ENCODE data around the gene TNS3.
"Not testable (repeated sequence)": the region's sequence is repeated elsewhere in the genome, so short reads cannot be mapped to it uniquely, and the experiment has no call there.

The TNS3 gene

DNA sequence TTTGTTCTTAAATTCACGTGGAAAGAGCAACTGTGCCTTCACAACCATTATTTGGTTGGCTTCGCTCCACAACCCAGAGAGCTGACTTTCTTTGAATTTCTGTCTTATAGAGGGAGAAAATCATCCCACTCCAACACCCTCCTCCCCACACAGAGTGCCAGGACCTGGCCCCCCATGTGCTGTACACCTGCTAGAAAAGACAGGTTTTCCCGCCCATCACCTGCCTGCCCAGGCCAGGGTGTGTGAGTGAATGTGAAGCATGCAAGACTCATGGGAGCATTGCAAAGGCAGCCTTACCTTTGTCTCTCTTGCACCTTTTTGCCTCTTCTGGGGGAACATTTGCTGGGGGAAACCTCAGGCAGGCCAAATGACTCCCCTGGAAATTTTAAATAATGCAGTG lies 319.0 kb downstream of the TNS3 start:
- no peak overlapping the region for H3K4me3 ChIP-seq (ENCODE audit: low read depth, low read length)
- TF ChIP-seq, protein P1, sequence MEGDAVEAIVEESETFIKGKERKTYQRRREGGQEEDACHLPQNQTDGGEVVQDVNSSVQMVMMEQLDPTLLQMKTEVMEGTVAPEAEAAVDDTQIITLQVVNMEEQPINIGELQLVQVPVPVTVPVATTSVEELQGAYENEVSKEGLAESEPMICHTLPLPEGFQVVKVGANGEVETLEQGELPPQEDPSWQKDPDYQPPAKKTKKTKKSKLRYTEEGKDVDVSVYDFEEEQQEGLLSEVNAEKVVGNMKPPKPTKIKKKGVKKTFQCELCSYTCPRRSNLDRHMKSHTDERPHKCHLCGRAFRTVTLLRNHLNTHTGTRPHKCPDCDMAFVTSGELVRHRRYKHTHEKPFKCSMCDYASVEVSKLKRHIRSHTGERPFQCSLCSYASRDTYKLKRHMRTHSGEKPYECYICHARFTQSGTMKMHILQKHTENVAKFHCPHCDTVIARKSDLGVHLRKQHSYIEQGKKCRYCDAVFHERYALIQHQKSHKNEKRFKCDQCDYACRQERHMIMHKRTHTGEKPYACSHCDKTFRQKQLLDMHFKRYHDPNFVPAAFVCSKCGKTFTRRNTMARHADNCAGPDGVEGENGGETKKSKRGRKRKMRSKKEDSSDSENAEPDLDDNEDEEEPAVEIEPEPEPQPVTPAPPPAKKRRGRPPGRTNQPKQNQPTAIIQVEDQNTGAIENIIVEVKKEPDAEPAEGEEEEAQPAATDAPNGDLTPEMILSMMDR (IDR thresholded peaks at IDR 0.05; ENCODE audit: low read depth, low read length, missing control alignments): no peak
- no peak for DNase-seq (ENCODE audit: low read depth)

DNA sequence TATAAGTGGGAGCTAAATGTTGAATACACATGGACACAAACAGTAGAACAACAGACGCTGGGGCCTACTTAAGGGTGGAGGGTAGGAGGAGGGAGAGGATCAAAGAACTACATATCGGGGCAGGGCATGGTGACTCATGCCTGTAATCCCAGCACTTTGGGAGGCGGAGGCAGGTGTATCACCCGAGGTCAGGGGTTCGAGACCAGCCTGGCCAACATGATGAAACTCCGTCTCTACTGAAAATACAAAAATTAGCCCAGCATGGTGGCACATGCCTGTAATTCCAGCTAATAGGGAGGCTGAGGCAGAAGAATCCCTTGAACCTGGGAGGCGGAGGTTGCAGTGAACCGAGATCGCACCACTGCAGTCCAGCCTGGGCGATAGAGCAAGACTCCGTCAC lies 319.8 kb downstream of the TNS3 start:
- H3K4me3 ChIP-seq (ENCODE audit: low read depth, low read length); DNase-seq (ENCODE audit: low read depth): not testable (repeated sequence)

DNA sequence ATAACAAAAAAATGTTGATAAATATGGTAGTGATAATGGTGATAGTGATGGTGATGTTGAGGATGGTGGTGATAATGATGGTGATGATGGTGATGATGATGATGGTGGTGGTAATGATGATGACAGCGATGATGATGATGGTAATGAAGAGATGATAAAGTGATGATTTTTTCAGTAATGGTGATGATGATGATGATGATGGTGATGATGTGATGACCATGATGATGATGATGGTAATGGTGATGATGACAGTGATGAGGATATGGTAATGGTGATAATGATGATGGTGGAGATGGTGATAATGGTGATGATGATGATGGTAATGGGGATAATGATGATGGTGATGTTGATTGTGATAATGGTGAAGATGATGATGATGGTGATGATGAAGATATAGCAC lies 321.6 kb downstream of the TNS3 start:
- no peak overlapping the region for H3K4me3 ChIP-seq (ENCODE audit: low read depth, low read length)

DNA sequence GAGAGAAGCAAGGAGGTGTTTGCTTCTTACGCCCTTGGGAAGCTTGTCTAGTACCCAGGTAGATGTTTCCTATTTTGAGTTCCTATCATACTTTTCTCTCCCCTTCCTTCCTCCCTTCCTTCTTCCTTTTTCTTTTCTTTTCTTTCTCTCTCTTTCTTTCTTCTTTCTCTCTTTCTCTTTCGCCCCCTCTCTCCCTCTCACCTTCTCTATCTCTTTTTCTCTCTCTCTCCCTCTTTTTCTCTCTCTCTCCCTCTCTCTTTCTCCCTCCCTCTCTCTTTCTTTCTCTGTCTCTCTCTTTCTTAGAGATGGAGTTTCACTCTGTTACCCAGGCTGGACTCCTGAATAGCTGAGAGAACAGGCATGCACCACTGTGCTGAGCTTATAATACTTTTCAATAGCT lies 322.2 kb downstream of the TNS3 start:
- DNase-seq (ENCODE audit: low read depth): no peak

More for the DNA sequence above, 321.6 kb downstream of the TNS3 start:
- no peak for DNase-seq (ENCODE audit: low read depth)
- TF ChIP-seq, protein P1 (IDR thresholded peaks at IDR 0.05; ENCODE audit: low read depth, low read length, missing control alignments): no peak

DNA sequence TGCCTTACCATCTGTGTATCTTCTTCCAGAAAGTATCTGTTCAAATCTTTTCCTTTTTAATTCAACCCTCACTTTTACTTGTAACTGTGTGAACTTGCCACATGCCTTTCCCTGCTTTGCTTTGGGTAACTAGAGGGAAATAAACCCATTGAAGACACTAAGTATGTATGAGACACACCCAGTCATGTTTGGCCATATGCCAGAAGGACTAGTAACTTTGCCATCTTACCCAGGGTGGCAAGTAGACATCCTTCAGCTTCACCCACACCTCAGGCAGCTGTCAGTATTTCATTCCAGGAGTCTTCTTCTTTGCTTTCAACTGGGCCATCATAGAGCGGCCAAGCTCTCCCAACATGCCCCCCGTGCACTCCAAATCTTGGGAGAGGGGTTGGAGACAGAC lies 323.1 kb downstream of the TNS3 start:
- TF ChIP-seq, protein P1 (IDR thresholded peaks at IDR 0.05; ENCODE audit: low read depth, low read length, missing control alignments): no peak
- H3K4me3 ChIP-seq (ENCODE audit: low read depth, low read length): no peak overlapping the region
- DNase-seq (ENCODE audit: low read depth): no peak

More for the DNA sequence above, 322.2 kb downstream of the TNS3 start:
- no peak overlapping the region for H3K4me3 ChIP-seq (ENCODE audit: low read depth, low read length)
- TF ChIP-seq, protein P1 (IDR thresholded peaks at IDR 0.05; ENCODE audit: low read depth, low read length, missing control alignments): no peak

DNA sequence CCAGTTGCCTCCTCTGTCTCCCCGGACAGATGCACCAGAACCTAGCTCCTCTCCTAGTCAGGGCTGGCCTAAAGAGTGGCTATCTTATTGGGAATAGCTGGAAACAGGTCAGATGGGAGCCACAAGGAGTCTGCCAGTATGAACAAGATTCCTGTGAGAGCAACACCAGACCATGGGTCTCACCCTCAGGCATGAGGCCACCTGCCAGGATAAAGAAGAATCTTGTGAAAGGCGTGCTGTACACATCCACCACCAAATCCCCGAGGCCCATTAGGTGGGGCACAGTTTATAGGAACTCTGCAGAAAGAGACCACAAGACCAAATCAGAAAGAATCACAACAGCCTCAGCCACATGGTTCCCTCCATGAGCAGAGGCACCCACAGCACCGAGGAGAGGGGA lies 325.9 kb downstream of the TNS3 start:
- DNase-seq (ENCODE audit: low read depth): no peak
- TF ChIP-seq, protein P1 (IDR thresholded peaks at IDR 0.05; ENCODE audit: low read depth, low read length, missing control alignments): no peak
- H3K4me3 ChIP-seq (ENCODE audit: low read depth, low read length): no peak overlapping the region

DNA sequence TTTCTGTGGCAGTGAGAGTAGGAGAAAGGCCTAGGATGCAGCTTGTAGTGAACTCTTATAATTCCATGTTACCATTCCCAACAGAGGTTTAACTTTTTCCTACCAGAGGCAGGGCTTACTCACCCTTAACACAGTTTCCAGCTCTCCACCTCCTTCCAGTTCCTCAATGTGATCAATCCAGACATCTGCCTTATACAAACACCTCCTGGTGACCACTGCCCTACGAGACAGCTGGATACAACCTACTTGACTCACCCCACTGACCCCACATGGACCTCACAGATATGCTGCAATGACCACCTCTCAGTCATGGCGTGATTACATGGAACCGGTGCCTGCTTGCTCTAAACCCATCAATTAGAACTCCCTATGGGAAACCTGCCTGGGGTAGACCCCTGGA lies 326.5 kb downstream of the TNS3 start:
- no peak overlapping the region for H3K4me3 ChIP-seq (ENCODE audit: low read depth, low read length)
- DNase-seq (ENCODE audit: low read depth): no peak
- TF ChIP-seq, protein P1 (IDR thresholded peaks at IDR 0.05; ENCODE audit: low read depth, low read length, missing control alignments): no peak

DNA sequence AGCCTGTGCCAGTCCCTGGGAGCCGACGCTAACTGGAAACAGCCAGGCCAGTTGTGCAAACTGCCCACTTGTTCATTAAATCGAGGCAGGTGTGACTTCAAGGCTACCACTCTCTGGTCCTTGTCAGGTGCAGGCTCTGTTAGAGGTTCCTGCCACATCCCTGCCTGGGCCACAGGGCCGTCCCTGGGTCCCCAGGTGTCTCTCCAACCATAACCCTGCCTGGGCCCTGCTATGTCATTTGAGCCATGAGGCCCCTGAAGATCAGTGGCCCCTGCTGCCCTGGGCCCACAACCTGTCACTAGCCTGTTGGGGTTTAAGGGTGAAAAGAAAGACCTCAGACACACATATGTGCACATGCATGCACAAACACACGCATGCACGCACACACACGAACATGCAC lies 326.9 kb downstream of the TNS3 start:
- no peak for DNase-seq (ENCODE audit: low read depth)
- no peak overlapping the region for H3K4me3 ChIP-seq (ENCODE audit: low read depth, low read length)
- TF ChIP-seq, protein P1 (IDR thresholded peaks at IDR 0.05; ENCODE audit: low read depth, low read length, missing control alignments): no peak
